ENCODE data around the gene MTOR.

MTOR gene

GRCh38 chr1:11061652-11062365 lies 200.5 kb downstream of the MTOR start:
- no peak for DNase-seq (ENCODE audit: low read depth)

DNA sequence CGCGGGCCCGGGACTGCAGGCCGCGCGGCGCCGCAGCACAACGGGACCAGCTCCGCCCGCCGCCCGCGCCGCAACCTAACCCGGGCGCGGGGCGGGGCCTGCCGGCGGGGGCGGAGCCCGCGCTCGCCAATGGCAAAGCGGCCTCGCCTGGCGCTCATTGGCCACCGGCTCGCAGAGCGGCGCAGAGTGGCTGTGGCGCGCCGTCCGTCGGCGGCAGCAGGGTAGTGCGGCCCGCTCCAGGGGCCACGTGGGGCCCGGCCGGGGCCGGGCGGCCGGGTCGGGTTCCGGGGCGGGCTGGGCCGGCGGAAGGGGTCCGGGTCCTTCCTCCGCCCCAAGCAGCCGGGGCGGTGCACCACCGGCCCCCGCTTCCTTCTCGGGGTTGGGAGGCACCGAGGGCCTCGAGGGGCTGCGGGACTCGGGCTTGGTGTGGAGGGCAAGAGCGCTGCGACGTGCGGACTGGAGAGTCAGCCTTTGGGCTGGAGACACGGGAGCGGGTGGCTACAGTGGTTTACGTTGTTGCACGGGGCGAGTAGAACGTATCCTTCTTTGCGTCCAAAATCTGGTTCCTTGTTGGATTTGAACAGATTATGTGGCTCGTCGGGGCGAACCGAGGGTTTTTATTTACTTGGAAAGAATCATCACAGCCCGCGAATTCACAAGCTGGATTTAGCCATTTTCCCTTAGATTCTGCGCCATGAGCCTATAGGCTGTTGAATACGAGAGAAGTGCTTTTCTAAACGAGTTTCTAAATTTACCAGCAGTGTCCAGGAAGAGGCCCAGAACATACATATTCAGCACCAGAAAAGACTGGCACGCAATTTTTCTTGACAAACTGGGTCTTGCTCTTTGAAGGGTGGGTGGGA lies 202.2 kb downstream of the MTOR start, which contains the start of gene SRM:
Gene SRM (minus strand): TSS at position 51 of the 863 bp plus-strand sequence. CDS start 75 bp downstream, outside the sequence.
- peak; percentile 73 for DNase-seq (ENCODE audit: low read depth)

- no peak for DNase-seq (ENCODE audit: low read depth)
Measured at GRCh38 chr1:11059155-11059967, 203.0 kb downstream of the MTOR start.

DNA sequence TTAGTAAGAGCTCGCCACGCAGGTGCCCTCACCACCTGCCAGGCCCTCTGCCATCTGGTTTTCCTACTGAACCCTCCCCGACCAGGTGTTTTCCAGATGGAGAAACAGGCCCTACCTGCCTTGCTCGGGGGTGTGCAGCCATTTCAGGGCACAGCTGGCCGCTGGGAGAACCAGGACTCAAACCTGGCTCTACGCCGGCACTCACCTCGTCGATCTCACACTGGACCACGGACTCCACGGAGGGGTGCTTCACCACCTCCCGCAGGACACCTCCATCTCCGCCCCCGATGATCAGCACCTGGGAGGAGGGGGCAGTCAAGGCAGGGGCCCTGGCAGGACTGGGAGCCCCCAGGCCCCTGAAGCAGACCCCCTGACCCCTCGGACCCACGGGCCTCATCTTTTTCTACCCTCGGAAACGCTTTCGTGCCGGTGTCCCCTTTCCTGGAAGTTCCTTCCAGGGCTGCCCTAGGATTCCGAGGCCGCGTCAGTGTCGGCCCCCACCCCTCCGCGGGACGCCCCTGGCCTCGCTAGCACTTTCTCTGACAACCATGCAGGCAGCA lies 203.7 kb downstream of the MTOR start:
- DNase-seq (ENCODE audit: low read depth) = no peak

DNA sequence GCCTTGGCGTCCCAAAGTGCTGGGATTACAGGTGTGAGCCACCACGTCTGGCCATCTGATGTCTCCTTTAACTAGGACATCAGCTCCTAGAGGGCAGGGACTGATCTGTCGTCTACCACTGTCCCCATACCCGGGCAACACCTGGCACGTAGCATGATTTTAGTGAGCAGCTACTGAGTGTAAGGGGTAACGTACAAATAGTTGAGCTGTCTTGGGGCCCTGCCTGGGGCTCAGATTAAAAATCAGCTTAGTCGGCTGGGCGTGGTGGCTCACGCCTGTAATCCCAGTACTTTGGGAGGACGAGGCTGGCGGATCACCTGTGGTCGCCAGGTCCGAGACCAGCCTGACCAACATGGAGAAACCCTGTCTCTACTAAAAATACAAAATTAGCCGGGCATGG lies 204.3 kb downstream of the MTOR start:
- no peak for DNase-seq (ENCODE audit: low read depth)

- DNase-seq (ENCODE audit: low read depth) = no peak
Measured at GRCh38 chr1:11057477-11057876, 204.9 kb downstream of the MTOR start.
